H1 (cell line): ENCODE results near the gene ARHGEF25. TPM values are rescaled to one million over a fixed set of nuclear protein-coding genes. Genes with fewer than 3 reads are reported as not detected.
"Not testable (repeated sequence)": the region's sequence is repeated elsewhere in the genome, so short reads cannot be mapped to it uniquely, and the experiment has no call there.

Source experiments
- CTCF ChIA-PET: fragments of 300-600 bp; sonication (Branson Sonifier 250); formaldehyde crosslinking; loops from one replicate; lab custom pipeline; 2021; ENCODE audit not compliant: partially characterized antibody; lab: Charles Lee
- POLR2A ChIA-PET: fragments of 300-600 bp; sonication (Branson Sonifier 250); formaldehyde crosslinking; loops from one replicate; lab custom pipeline; 2021; ENCODE audit warnings: inconsistent platforms; ENCODE audit not compliant: partially characterized antibody; lab: Charles Lee
- DNase-seq, 2 experiments: peaks; one replicate each; pipeline versions ENCODE4 v3.0.0 to v3.0.0-alpha.2; 2010 to 2022; ENCODE audit warnings: low spot score in 2 of 2, low read depth in 1 of 2, mixed read lengths in 1 of 2
- FAIRE-seq: peaks from 2 replicates; lab custom pipeline; 2011; peaks lifted over from hg19 to GRCh38; lab: Jason Lieb, UNC
- H2AFZ ChIP-seq: 2 replicates; pipeline ENCODE4 v1.8.1; 2012; ENCODE audit warnings: low read length, inconsistent platforms
- H2AK5ac ChIP-seq: 2 replicates; pipeline ENCODE4 v1.6.1; 2013; ENCODE audit warnings: low read depth, low read length
- H2BK120ac ChIP-seq: replicated peaks from 2 replicates; pipeline ENCODE3; 2013; ENCODE audit warnings: low read depth, low read length, inconsistent platforms
- H2BK12ac ChIP-seq: 2 replicates; pipeline ENCODE4 v1.6.1; 2013; ENCODE audit warnings: low read depth, low read length
- H2BK15ac ChIP-seq: 2 replicates; pipeline ENCODE4 v1.6.1; 2013; ENCODE audit warnings: low read length
- H2BK20ac ChIP-seq: 2 replicates; pipeline ENCODE4 v1.6.1; 2013; ENCODE audit warnings: low read length
- H2BK5ac ChIP-seq: 2 replicates; pipeline ENCODE4 v1.6.1; 2013; ENCODE audit warnings: low read depth, low read length
- H3K14ac ChIP-seq: 2 replicates; pipeline ENCODE4 v1.6.1; 2013; ENCODE audit warnings: inconsistent platforms; ENCODE audit not compliant: insufficient read length
- H3K18ac ChIP-seq: 2 replicates; pipeline ENCODE4 v1.6.1; 2013; ENCODE audit warnings: low read length; ENCODE audit errors: extremely low read depth
- H3K23ac ChIP-seq: 2 replicates; pipeline ENCODE4 v1.6.1; 2013; ENCODE audit warnings: inconsistent platforms; ENCODE audit not compliant: insufficient read length
- H3K23me2 ChIP-seq: 2 replicates; pipeline ENCODE4 v1.6.1; 2013; ENCODE audit warnings: low read depth, low read length
- H3K27ac ChIP-seq: 2 replicates; pipeline ENCODE4 v1.6.1; 2011; ENCODE audit warnings: low read depth, low read length, inconsistent platforms
- H3K27me3 ChIP-seq, 4 experiments: replicated peaks in 1 of 4; 1 replicate in 1 of 4; 2 replicates in 3 of 4; pipeline versions ENCODE4 v1.6.1 to v1.8.1; 2011 to 2013; ENCODE audit warnings: low read length in 3 of 4, mild to moderate bottlenecking in 3 of 4, inconsistent platforms in 2 of 4, mixed read lengths in 2 of 4, moderate library complexity in 1 of 4; ENCODE audit not compliant: control insufficient read depth in 3 of 4, insufficient read depth in 3 of 4; ENCODE audit errors: extremely low read depth in 1 of 4
- H3K36me3 ChIP-seq, 4 experiments: 2 replicates each; pipeline versions ENCODE4 v1.6.1 to v1.8.1; 2011 to 2013; ENCODE audit warnings: mild to moderate bottlenecking in 4 of 4, low read length in 3 of 4, moderate library complexity in 2 of 4, control low read depth in 1 of 4, inconsistent platforms in 1 of 4; ENCODE audit not compliant: insufficient read depth in 4 of 4, control insufficient read depth in 2 of 4
- H3K4ac ChIP-seq: replicated peaks from 2 replicates; pipeline ENCODE3; 2013; ENCODE audit warnings: low read length, low read depth, mixed read lengths, inconsistent platforms; ENCODE audit not compliant: insufficient read length
- H3K4me1 ChIP-seq, 4 experiments: replicated peaks in 1 of 4; 1 replicate in 1 of 4; 2 replicates in 3 of 4; pipeline versions ENCODE4 v1.6.1 to v1.8.1; 2011 to 2013; ENCODE audit warnings: low read length in 3 of 4, inconsistent platforms in 2 of 4, mixed read lengths in 1 of 4; ENCODE audit not compliant: insufficient read depth in 4 of 4, control insufficient read depth in 3 of 4
- H3K4me2 ChIP-seq, 2 experiments: 2 replicates each; pipeline versions ENCODE4 v1.6.1 to v1.8.1; 2011 to 2013; ENCODE audit warnings: low read depth in 2 of 2, low read length in 2 of 2, control low read depth in 1 of 2, inconsistent platforms in 1 of 2, mild to moderate bottlenecking in 1 of 2; ENCODE audit not compliant: insufficient read depth in 1 of 2
- H3K4me3 ChIP-seq, 4 experiments: fragments of 200-600, 300-600 bp in 1 of 4; sonication (generic), shearing (Covaris generic), sonication (Bioruptor Twin) in 1 of 4; 2 replicates each; pipeline versions ENCODE4 v1.5.1 to v1.8.1; 2011 to 2016; ENCODE audit warnings: low read length in 4 of 4, low read depth in 3 of 4, control low read depth in 2 of 4, inconsistent platforms in 2 of 4, mild to moderate bottlenecking in 2 of 4, mixed read lengths in 1 of 4, moderate library complexity in 1 of 4; ENCODE audit not compliant: insufficient read depth in 2 of 4; ENCODE audit errors: extremely low read depth in 1 of 4
- H3K56ac ChIP-seq: replicated peaks from 2 replicates; pipeline ENCODE3; 2013; ENCODE audit warnings: low read depth, mild to moderate bottlenecking, mixed read lengths, low read length, inconsistent platforms; ENCODE audit not compliant: insufficient read length
- H3K79me1 ChIP-seq: 2 replicates; pipeline ENCODE4 v1.6.1; 2013; ENCODE audit warnings: low read depth, low read length, control low read depth
- H3K79me2 ChIP-seq, 2 experiments: 2 replicates each; pipeline versions ENCODE4 v1.6.1 to v1.8.1; 2012 to 2013; ENCODE audit warnings: low read length in 2 of 2, mild to moderate bottlenecking in 2 of 2, inconsistent platforms in 1 of 2; ENCODE audit not compliant: insufficient read depth in 2 of 2, control insufficient read depth in 1 of 2
- H3K9ac ChIP-seq, 4 experiments: replicated peaks in 1 of 4; 1 replicate in 1 of 4; 2 replicates in 3 of 4; pipeline versions ENCODE4 v1.6.1 to v1.8.1; 2011 to 2013; ENCODE audit warnings: low read depth in 3 of 4, low read length in 3 of 4, control low read depth in 2 of 4, mild to moderate bottlenecking in 2 of 4, moderate library complexity in 2 of 4, inconsistent platforms in 1 of 4; ENCODE audit errors: extremely low read depth in 1 of 4
- H3K9me3 ChIP-seq, 2 experiments: 2 replicates each; pipeline versions ENCODE4 v1.6.1 to v1.8.1; 2012 to 2013; ENCODE audit warnings: mild to moderate bottlenecking in 2 of 2, moderate library complexity in 2 of 2, control low read depth in 1 of 2, inconsistent platforms in 1 of 2, low read depth in 1 of 2, low read length in 1 of 2, mixed read lengths in 1 of 2; ENCODE audit not compliant: insufficient read depth in 2 of 2
- H4K20me1 ChIP-seq, 2 experiments: replicated peaks in 1 of 2; 2 replicates each; pipeline versions ENCODE3 to v1.8.1; 2011 to 2013; ENCODE audit warnings: inconsistent platforms in 2 of 2, low read length in 2 of 2, mild to moderate bottlenecking in 1 of 2; ENCODE audit not compliant: insufficient read depth in 2 of 2, control insufficient read depth in 1 of 2
- H4K5ac ChIP-seq: 2 replicates; pipeline ENCODE4 v1.6.1; 2013; ENCODE audit warnings: low read length, low read depth, mixed read lengths, inconsistent platforms; ENCODE audit not compliant: insufficient read length
- H4K8ac ChIP-seq: 2 replicates; pipeline ENCODE4 v1.8.0; 2013; ENCODE audit warnings: mild to moderate bottlenecking, moderate library complexity, low read length, inconsistent platforms; ENCODE audit not compliant: insufficient read depth; ENCODE audit errors: extremely low read depth
- H4K91ac ChIP-seq: replicated peaks from 2 replicates; pipeline ENCODE3; 2013; ENCODE audit warnings: low read length, mixed read lengths, inconsistent platforms; ENCODE audit not compliant: insufficient read length
- WGBS, 2 experiments: shearing (Covaris generic) in 1 of 2; methylation state at CpG; one replicate each; pipeline versions ENCODE4 v1.1.6 to v1.1.7; 2013 to 2015; ENCODE audit warnings: low lambda C conversion rate in 2 of 2, mixed read lengths in 2 of 2, inconsistent platforms in 1 of 2, low coverage in 1 of 2, missing lambda C conversion rate in 1 of 2; ENCODE audit not compliant: insufficient replicate concordance in 2 of 2, insufficient coverage in 1 of 2, insufficient read length in 1 of 2; ENCODE audit errors: extremely low coverage in 1 of 2, missing lambda C conversion rate in 1 of 2; 5-methylcytosine and 5-hydroxymethylcytosine counted together
- polyA plus RNA-seq, 7 experiments: library from polyadenylated mRNA; depleted of rRNA in 3 of 7; stranded (reverse) in 5 of 7; unstranded in 2 of 7; fragments of >200 nt in 5 of 7; fragments of 200-250 nt in 2 of 7; gene quantifications; 1 replicate in 5 of 7; 2 replicates in 1 of 7; 4 replicates in 1 of 7; pipeline versions ENCODE4 v1.2.1 to v1.2.3, GENCODE V29; 2011 to 2013; ENCODE audit warnings: missing spikeins in 2 of 7, mixed read lengths in 2 of 7
- total RNA-seq: library from RNA; stranded (reverse); fragmentation: NEBNext Ultra II Directional; extraction: Animal tissue kit (Norgen Biotek cat#: 25700); gene quantifications from 2 replicates; pipeline ENCODE4 v1.2.1, GENCODE V29; 2021

Gene ARHGEF25
- total and polyA plus RNA-seq, 2 of the 8 experiments (the other 6 are each of a cell fraction or from before 2014, with no cell fraction given): 5.9 to 8.8 TPM

DNA sequence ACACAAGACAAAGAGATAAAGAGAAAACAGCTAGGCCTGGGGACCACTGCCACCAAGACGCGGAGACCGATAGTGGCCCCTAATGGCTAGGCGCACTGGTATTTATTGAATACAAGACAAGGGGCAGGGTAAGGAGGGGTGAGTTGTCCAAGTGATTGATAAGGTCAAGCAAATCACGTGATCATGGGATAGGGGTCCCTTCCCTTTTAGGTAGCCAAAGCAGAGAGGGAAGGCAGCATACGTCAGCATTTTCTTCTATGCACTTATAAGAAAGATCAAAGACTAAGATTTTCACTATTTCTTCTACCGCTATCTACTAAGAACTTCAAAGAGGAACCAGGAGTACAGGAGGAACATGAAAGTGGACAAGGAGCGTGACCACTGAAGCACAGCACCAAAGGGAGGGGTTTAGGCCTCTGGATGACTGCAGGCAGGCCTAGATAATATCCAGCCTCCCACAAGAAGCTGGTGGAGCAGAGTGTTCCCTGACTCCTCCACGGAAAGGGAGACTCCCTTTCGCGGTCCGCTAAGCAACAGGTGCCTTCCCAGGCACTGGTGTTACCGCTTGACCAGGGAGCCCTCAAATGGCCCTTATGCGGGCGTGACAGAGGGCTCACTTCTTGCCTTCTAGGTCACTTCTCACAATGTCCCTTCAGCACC is 22.2 kb upstream of the ARHGEF25 start:
- H4K8ac ChIP-seq, H2BK12ac ChIP-seq, FAIRE-seq, H3K9ac ChIP-seq, H2BK5ac ChIP-seq, H3K4me2 ChIP-seq, H2AFZ ChIP-seq, H3K4me1 ChIP-seq, H3K27me3 ChIP-seq, H3K9me3 ChIP-seq, H3K79me1 ChIP-seq, H4K5ac ChIP-seq, H3K27ac ChIP-seq, H2BK120ac ChIP-seq, H3K23ac ChIP-seq, H4K20me1 ChIP-seq, H2BK20ac ChIP-seq, H3K4ac ChIP-seq, H3K4me3 ChIP-seq, H3K14ac ChIP-seq, H2BK15ac ChIP-seq, H3K18ac ChIP-seq, H3K56ac ChIP-seq, DNase-seq, H4K91ac ChIP-seq: not testable (repeated sequence)
- H3K79me2 ChIP-seq: peaks cover 5 to 20% of the 10 kb centered on the region in 2 experiments; a peak in 3 of 4 replicates
- POLR2A ChIA-PET: interaction anchor here (0.6 to 6.2 kb wide), 3 partner anchors 15 to 973 kb away, joined by 3 to 60 read pairs (median 4); partner anchors contain the start of gene DTX3
- 91% methylated on average over 15 of the region's 15 CpGs; no CpG with 5 or more reads in 1 of the 2 experiments for WGBS, 2 experiments
- CTCF ChIA-PET: interaction anchor here (1.5 to 6.1 kb wide), 4 partner anchors 18 to 137 kb away, joined by 3 to 40 read pairs (median 16); partner anchors contain the start of genes B4GALNT1 and DTX3
- peaks cover 0 to 11% (median 0%) of the 10 kb centered on the region in 4 experiments; a peak in 4 of 8 replicates for H3K36me3 ChIP-seq
- 0 out of 2 replicates have a peak overlapping the region, but pooled peaks have one; percentile 53 for H2AK5ac ChIP-seq
- H3K23me2 ChIP-seq: peaks cover 15% of the 10 kb centered on the region; the same call in 1 of the 2 replicates
